B cell (primary cell): ENCODE measurements around the gene RPS28. TPM values are rescaled to one million over a fixed set of nuclear protein-coding genes. Genes with fewer than 3 reads are reported as not detected.

ENCODE experiments used
- ATAC-seq: fragments of 200-7000 bp; cut with Tn5 transposase; one replicate; pipeline ENCODE4 v1.10.0; 2021; ENCODE audit warnings: low read depth, mild to moderate bottlenecking, moderate number of reproducible peaks, moderate library complexity
- CTCF ChIA-PET: fragments of 350-600 bp; sonication (Branson Sonifier 250); formaldehyde crosslinking; loops from one replicate; lab custom pipeline; 2021; ENCODE audit warnings: antibody characterized with exemption, inconsistent platforms; lab: Charles Lee
- POLR2A ChIA-PET: fragments of 350-600 bp; sonication (Branson Sonifier 250); formaldehyde crosslinking; loops from one replicate; lab custom pipeline; 2021; ENCODE audit warnings: antibody characterized with exemption; lab: Charles Lee
- DNase-seq: peaks from one replicate; pipeline ENCODE4 v3.0.0; 2013
- H2AFZ ChIP-seq: 2 replicates; pipeline ENCODE4 v1.6.1; 2012; ENCODE audit warnings: mild to moderate bottlenecking, low read depth, low read length; ENCODE audit not compliant: insufficient read depth, poor library complexity, severe bottlenecking
- H3K27ac ChIP-seq, 2 donors: 1 replicate in 1 of 2; 2 replicates in 1 of 2; pipeline ENCODE4 v1.5.1; 2012 to 2013; ENCODE audit warnings: low read length in 2 of 2, mild to moderate bottlenecking in 2 of 2, moderate library complexity in 1 of 2
- H3K27me3 ChIP-seq, 4 experiments: fragments of 200-600 bp in 1 of 4; sonication (generic) in 1 of 4; replicated peaks in 1 of 4; 1 replicate in 2 of 4; 2 replicates in 2 of 4; pipeline versions ENCODE4 v1.6.1 to v1.7.0; 2013 to 2016; ENCODE audit warnings: low read length in 3 of 4, mild to moderate bottlenecking in 2 of 4, mixed read lengths in 1 of 4, moderate library complexity in 1 of 4; ENCODE audit not compliant: insufficient read depth in 4 of 4, control insufficient read depth in 3 of 4; ENCODE audit errors: control extremely low read depth in 1 of 4
- H3K36me3 ChIP-seq, 2 experiments: replicated peaks in 1 of 2; 1 replicate in 1 of 2; 2 replicates in 1 of 2; pipeline versions ENCODE4 v1.6.1 to v1.7.1; 2013; ENCODE audit warnings: low read length in 1 of 2; ENCODE audit not compliant: insufficient read depth in 2 of 2, control insufficient read depth in 1 of 2; ENCODE audit errors: control extremely low read depth in 1 of 2, extremely low read depth in 1 of 2
- H3K4me1 ChIP-seq, 2 donors: fragments of 200-600 bp in 1 of 2; sonication (generic) in 1 of 2; 1 replicate in 1 of 2; 2 replicates in 1 of 2; pipeline versions ENCODE4 v1.5.1 to v1.6.1; 2013 to 2017; ENCODE audit warnings: low read length in 2 of 2; ENCODE audit not compliant: control insufficient read depth in 2 of 2, insufficient read depth in 2 of 2
- H3K4me2 ChIP-seq: replicated peaks from 2 replicates; pipeline ENCODE3; 2012; ENCODE audit warnings: mild to moderate bottlenecking, low read depth, low read length; ENCODE audit not compliant: poor library complexity, severe bottlenecking
- H3K4me3 ChIP-seq, 5 experiments: fragments of 200-600 bp in 1 of 5; sonication (generic) in 1 of 5; 1 replicate in 3 of 5; 2 replicates in 2 of 5; pipeline versions ENCODE4 v1.5.1 to v1.7.0; 2011 to 2016; ENCODE audit warnings: low read length in 4 of 5, mild to moderate bottlenecking in 4 of 5, low read depth in 2 of 5, control low read depth in 1 of 5, moderate library complexity in 1 of 5; ENCODE audit not compliant: insufficient read depth in 1 of 5; ENCODE audit errors: control extremely low read depth in 1 of 5, extremely low read depth in 1 of 5
- H3K79me2 ChIP-seq: fragments of 200-600 bp; sonication (generic); one replicate; pipeline ENCODE4 v1.6.0; 2016; ENCODE audit warnings: low read length; ENCODE audit not compliant: control insufficient read depth, insufficient read depth
- H3K9ac ChIP-seq: fragments of 200-600 bp; sonication (generic); 2 replicates; pipeline ENCODE4 v1.6.1; 2017; ENCODE audit warnings: mild to moderate bottlenecking, low read length, moderate library complexity
- H3K9me3 ChIP-seq, 3 donors: one replicate each; pipeline versions ENCODE4 v1.6.1 to v1.7.1; 2013; ENCODE audit warnings: low read length in 2 of 3; ENCODE audit not compliant: control insufficient read depth in 2 of 3, insufficient read depth in 1 of 3; ENCODE audit errors: control extremely low read depth in 1 of 3
- H4K20me1 ChIP-seq: 2 replicates; pipeline ENCODE4 v1.6.0; 2012; ENCODE audit warnings: mild to moderate bottlenecking, low read length; ENCODE audit not compliant: insufficient read depth, control insufficient read depth, poor library complexity, severe bottlenecking
- H3K27ac Mint-ChIP-seq: one replicate; pipeline ENCODE4 v1.8.0; 2021; ENCODE audit warnings: mixed read lengths
- H3K27me3 Mint-ChIP-seq: one replicate; pipeline ENCODE4 v1.8.0; 2021; ENCODE audit warnings: mixed read lengths
- H3K4me1 Mint-ChIP-seq: one replicate; pipeline ENCODE4 v1.8.0; 2021; ENCODE audit warnings: mixed read lengths
- H3K4me3 Mint-ChIP-seq: one replicate; pipeline ENCODE4 v1.8.0; 2021; ENCODE audit warnings: mixed read lengths
- H3K9me3 Mint-ChIP-seq: one replicate; pipeline ENCODE4 v1.8.0; 2022; ENCODE audit warnings: mixed read lengths; ENCODE audit not compliant: insufficient read depth
- CTCF ChIP-seq: fragments of 200-600 bp; IDR thresholded peaks from one replicate; pipeline ENCODE4 v1.8.0; 2022; ENCODE audit warnings: antibody characterized with exemption, mild to moderate bottlenecking
- EZH2 ChIP-seq: IDR thresholded peaks from 2 replicates; pipeline ENCODE4 v1.6.1; 2012; ENCODE audit warnings: borderline replicate concordance, low read depth, mild to moderate bottlenecking, moderate library complexity, low read length; ENCODE audit not compliant: insufficient read depth, poor library complexity, severe bottlenecking
- WGBS: methylation state at CpG from one replicate; pipeline ENCODE4 v1.1.5; 2013; ENCODE audit warnings: missing lambda C conversion rate; ENCODE audit not compliant: insufficient coverage; 5-methylcytosine and 5-hydroxymethylcytosine counted together
- intact Hi-C: fragments of 100-400 bp; cut with micrococcal nuclease; formaldehyde crosslinking; loops from one replicate; pipeline ENCODE4 v1.10.0; 2022
- polyA plus RNA-seq: library from polyadenylated mRNA; depleted of rRNA; stranded (reverse); fragments of >200 nt; gene quantifications from 2 replicates; pipeline ENCODE4 v1.2.3, GENCODE V29; 2012
- total RNA-seq, 2 donors: library from RNA; stranded (reverse); fragments of 120-200 nt in 1 of 2; gene quantifications; 1 replicate in 1 of 2; 2 replicates in 1 of 2; pipeline versions ENCODE4 v1.2.3 to v1.2.4, GENCODE V29; 2013 to 2022

RPS28 gene
- total and polyA plus RNA-seq, 2 donors (not counting 1 experiment from before 2014, with no cell fraction given), result 1,800 to 2,579 TPM

DNA sequence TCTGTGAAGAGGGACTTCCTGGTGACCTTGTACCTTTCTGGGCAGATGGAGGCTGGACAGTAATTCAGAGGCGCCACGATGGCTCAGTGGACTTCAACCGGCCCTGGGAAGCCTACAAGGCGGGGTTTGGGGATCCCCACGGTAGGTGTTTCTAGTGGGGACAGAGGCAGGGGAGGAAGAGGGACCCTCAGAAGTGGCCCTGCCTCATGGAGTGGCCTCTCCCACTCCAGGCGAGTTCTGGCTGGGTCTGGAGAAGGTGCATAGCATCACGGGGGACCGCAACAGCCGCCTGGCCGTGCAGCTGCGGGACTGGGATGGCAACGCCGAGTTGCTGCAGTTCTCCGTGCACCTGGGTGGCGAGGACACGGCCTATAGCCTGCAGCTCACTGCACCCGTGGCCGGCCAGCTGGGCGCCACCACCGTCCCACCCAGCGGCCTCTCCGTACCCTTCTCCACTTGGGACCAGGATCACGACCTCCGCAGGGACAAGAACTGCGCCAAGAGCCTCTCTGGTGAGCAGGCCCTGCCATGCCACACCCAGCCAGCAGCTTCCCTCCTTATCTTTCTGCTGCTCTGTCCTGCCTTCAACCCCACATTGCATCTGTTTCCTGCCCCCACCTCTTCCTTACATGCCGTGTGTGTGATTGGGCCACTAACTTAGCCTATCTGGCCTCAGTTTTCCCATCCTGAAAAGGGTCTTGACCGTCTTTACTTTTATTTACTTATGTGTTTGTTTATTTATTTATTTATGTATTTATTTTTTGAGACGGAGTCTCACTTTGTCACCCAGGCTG, 49.9 kb downstream of the RPS28 start:
- TF ChIP-seq EZH2, result no peak
- TF ChIP-seq CTCF, result no peak
- no peaks in the 10 kb centered on the region for H3K79me2 ChIP-seq
- Mint-ChIP-seq H3K27me3 (peaks cover 19% of the 10 kb centered on the region), H3K9me3 (no peaks in the 10 kb centered on the region), H3K4me3 (no peak overlapping the region), H3K4me1 (no peaks in the 10 kb centered on the region), H3K27ac (no peak overlapping the region)
- DNase-seq, result no peak
- no peak overlapping the region for H2AFZ ChIP-seq
- no peak overlapping the region for H3K9ac ChIP-seq
- peaks cover 0 to 20% (median 2%) of the 10 kb centered on the region in 4 experiments for H3K27me3 ChIP-seq
- H3K4me3 ChIP-seq, result no peak overlapping the region
- ChIA-PET CTCF (interaction anchor here (0.9 kb wide), 1 partner anchor 17 kb away, joined by 4 read pairs; no protein-coding TSS in a partner anchor), POLR2A (interaction anchor here (0.6 kb wide), 1 partner anchor 50 kb away, joined by 3 read pairs; the partner anchor contains the start of genes NDUFA7 and RPS28)
- H3K4me2 ChIP-seq, result no peak overlapping the region
- WGBS, result 92% methylated on average over 25 of the region's 28 CpGs
- no peaks in the 10 kb centered on the region for H3K4me1 ChIP-seq
- no peaks in the 10 kb centered on the region for H4K20me1 ChIP-seq
- intact Hi-C loops, result no loop called here
- H3K36me3 ChIP-seq, result no peaks in the 10 kb centered on the region
- peaks cover 0 to 3% (median 0%) of the 10 kb centered on the region in 3 donors for H3K9me3 ChIP-seq
- no peak for ATAC-seq
- H3K27ac ChIP-seq, result no peak overlapping the region

Other genes starting within 250 kb of the RPS28 start
- gene FBN3, start 171.9 kb upstream of the RPS28 start, total RNA-seq, result not detected in 2 replicates
- not detected in 2 replicates for gene FBN3, start 171.9 kb upstream of the RPS28 start, polyA plus RNA-seq
- gene CERS4, start 112.1 kb upstream of the RPS28 start, total RNA-seq, result 125 and 146 TPM in 2 replicates
- gene CERS4, start 112.1 kb upstream of the RPS28 start, polyA plus RNA-seq, result 98.2 and 104 TPM in 2 replicates
- 28.7 and 30.5 TPM in 2 replicates for gene CD320, start 13.1 kb upstream of the RPS28 start, total RNA-seq
- gene CD320, start 13.1 kb upstream of the RPS28 start, polyA plus RNA-seq, result 22.2 and 32.6 TPM in 2 replicates
- 23.2 and 28.6 TPM in 2 replicates for gene NDUFA7, start 121 bp upstream of the RPS28 start, total RNA-seq
- 50.4 and 71.7 TPM in 2 replicates for gene NDUFA7, start 121 bp upstream of the RPS28 start, polyA plus RNA-seq
- 0.27 TPM in 1 of 2 replicates, not detected in the other for gene KANK3, start 21.8 kb downstream of the RPS28 start, total RNA-seq
- gene KANK3, start 21.8 kb downstream of the RPS28 start, polyA plus RNA-seq, result 0.34 and 0.35 TPM in 2 replicates
- gene ANGPTL4, start 42.7 kb downstream of the RPS28 start, total RNA-seq, result not detected in 2 replicates
- gene ANGPTL4, start 42.7 kb downstream of the RPS28 start, polyA plus RNA-seq, result not detected in 2 replicates
- gene RAB11B, start 68.9 kb downstream of the RPS28 start, total RNA-seq, result 126 and 130 TPM in 2 replicates
- gene RAB11B, start 68.9 kb downstream of the RPS28 start, polyA plus RNA-seq, result 165 and 190 TPM in 2 replicates
- gene MARCHF2, start 91.8 kb downstream of the RPS28 start, total RNA-seq, result 22.9 and 24.8 TPM in 2 replicates
- gene MARCHF2, start 91.8 kb downstream of the RPS28 start, polyA plus RNA-seq, result 50.5 and 52.6 TPM in 2 replicates
- gene HNRNPM, start 123.5 kb downstream of the RPS28 start, total RNA-seq, result 207 and 221 TPM in 2 replicates
- gene HNRNPM, start 123.5 kb downstream of the RPS28 start, polyA plus RNA-seq, result 137 and 229 TPM in 2 replicates
- 0.91 and 1.2 TPM in 2 replicates for gene PRAM1, start 181.1 kb downstream of the RPS28 start, total RNA-seq
- 1.5 and 1.7 TPM in 2 replicates for gene PRAM1, start 181.1 kb downstream of the RPS28 start, polyA plus RNA-seq
- gene ZNF414, start 192.7 kb downstream of the RPS28 start, total RNA-seq, result 40.7 and 43.8 TPM in 2 replicates
- gene ZNF414, start 192.7 kb downstream of the RPS28 start, polyA plus RNA-seq, result 35.0 and 52.0 TPM in 2 replicates